Neural cell (in vitro differentiated cells): ENCODE results near the gene TRAPPC5.

ENCODE experiments used
- EP300 ChIP-seq: fragments of 450-650 bp; conservative IDR thresholded peaks from 2 replicates; pipeline ENCODE4 v1.6.1; 2014; ENCODE audit warnings: antibody characterized with exemption, mild to moderate bottlenecking, moderate library complexity; ENCODE audit not compliant: poor library complexity, severe bottlenecking
- EZH2 ChIP-seq: fragments of 200-600, 300-800 bp; shearing (Covaris generic), sonication (generic); IDR thresholded peaks from 2 replicates; pipeline ENCODE4 v1.6.1; 2014; ENCODE audit warnings: antibody characterized with exemption, low read length, borderline replicate concordance, mild to moderate bottlenecking; ENCODE audit not compliant: insufficient read depth, poor library complexity, severe bottlenecking
- POLR2AphosphoS5 ChIP-seq: IDR thresholded peaks from 2 replicates; pipeline ENCODE4 v1.6.1; 2012
- RAD21 ChIP-seq: fragments of 450-650 bp; conservative IDR thresholded peaks from 2 replicates; pipeline ENCODE4 v1.6.1; 2014; ENCODE audit warnings: antibody characterized with exemption, mild to moderate bottlenecking, moderate library complexity
- SMC3 ChIP-seq: fragments of 450-650 bp; conservative IDR thresholded peaks from 2 replicates; pipeline ENCODE4 v1.6.1; 2014; ENCODE audit warnings: antibody characterized with exemption, mild to moderate bottlenecking, moderate library complexity; ENCODE audit not compliant: poor library complexity
- TAF1 ChIP-seq: IDR thresholded peaks from 2 replicates; pipeline ENCODE4 v1.6.1; 2012; ENCODE audit warnings: low read depth
- TF ChIP-seq, protein P1 (sequence below): fragments of 450-650 bp; IDR thresholded peaks from 2 replicates; pipeline ENCODE4 v1.5.1; 2014; ENCODE audit warnings: antibody characterized with exemption, mild to moderate bottlenecking, moderate library complexity; ENCODE audit not compliant: poor library complexity, severe bottlenecking
- TF ChIP-seq, protein P2 (sequence below): IDR thresholded peaks from 2 replicates; pipeline ENCODE4 v1.6.1; 2012; ENCODE audit warnings: borderline replicate concordance

DNA sequence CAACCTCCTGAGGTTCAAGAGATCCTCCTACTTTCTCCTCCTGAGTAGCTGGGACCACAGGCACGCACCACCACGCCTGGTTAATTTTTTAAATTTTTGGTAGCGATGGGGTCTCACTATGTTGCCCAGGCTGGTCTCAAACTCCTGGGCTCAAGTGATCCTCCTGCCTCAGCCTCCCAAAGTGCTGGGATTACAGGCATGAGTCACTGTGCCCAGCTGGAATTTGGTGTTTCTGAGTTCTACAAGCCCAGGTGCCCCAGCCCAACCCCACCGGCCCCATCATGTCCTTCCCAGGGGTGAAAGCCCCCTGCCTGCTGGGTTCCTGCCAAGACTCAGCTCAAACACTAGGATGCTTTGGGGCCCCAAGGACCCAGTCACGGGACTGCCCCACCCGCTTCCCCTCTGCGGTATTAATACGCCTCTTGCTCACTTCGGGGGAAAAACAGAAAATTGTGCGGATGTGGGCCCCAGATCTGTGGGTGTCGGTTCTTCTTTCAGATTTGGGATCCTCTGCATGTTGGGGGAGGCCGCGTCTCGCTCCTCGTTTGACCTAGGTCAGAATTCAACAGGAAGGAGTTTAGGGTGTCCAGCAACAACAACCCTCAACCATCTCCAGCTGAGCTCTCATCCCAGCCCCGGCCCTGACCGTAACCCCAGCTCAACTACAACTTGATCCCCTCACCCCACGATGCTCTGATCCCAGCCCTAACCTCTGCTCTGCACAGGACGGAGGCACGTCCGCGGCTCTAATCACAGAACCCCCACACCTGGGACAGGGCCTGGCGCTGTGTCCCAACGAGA is 25.0 kb downstream of the TRAPPC5 start:
- TF ChIP-seq RAD21 (no peak), SMC3 (no peak), POLR2AphosphoS5 (no peak), EZH2 (no peak), TAF1 (no peak), EP300 (no peak)
- TF ChIP-seq, protein P1, sequence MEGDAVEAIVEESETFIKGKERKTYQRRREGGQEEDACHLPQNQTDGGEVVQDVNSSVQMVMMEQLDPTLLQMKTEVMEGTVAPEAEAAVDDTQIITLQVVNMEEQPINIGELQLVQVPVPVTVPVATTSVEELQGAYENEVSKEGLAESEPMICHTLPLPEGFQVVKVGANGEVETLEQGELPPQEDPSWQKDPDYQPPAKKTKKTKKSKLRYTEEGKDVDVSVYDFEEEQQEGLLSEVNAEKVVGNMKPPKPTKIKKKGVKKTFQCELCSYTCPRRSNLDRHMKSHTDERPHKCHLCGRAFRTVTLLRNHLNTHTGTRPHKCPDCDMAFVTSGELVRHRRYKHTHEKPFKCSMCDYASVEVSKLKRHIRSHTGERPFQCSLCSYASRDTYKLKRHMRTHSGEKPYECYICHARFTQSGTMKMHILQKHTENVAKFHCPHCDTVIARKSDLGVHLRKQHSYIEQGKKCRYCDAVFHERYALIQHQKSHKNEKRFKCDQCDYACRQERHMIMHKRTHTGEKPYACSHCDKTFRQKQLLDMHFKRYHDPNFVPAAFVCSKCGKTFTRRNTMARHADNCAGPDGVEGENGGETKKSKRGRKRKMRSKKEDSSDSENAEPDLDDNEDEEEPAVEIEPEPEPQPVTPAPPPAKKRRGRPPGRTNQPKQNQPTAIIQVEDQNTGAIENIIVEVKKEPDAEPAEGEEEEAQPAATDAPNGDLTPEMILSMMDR: no peak
- TF ChIP-seq, protein P2, sequence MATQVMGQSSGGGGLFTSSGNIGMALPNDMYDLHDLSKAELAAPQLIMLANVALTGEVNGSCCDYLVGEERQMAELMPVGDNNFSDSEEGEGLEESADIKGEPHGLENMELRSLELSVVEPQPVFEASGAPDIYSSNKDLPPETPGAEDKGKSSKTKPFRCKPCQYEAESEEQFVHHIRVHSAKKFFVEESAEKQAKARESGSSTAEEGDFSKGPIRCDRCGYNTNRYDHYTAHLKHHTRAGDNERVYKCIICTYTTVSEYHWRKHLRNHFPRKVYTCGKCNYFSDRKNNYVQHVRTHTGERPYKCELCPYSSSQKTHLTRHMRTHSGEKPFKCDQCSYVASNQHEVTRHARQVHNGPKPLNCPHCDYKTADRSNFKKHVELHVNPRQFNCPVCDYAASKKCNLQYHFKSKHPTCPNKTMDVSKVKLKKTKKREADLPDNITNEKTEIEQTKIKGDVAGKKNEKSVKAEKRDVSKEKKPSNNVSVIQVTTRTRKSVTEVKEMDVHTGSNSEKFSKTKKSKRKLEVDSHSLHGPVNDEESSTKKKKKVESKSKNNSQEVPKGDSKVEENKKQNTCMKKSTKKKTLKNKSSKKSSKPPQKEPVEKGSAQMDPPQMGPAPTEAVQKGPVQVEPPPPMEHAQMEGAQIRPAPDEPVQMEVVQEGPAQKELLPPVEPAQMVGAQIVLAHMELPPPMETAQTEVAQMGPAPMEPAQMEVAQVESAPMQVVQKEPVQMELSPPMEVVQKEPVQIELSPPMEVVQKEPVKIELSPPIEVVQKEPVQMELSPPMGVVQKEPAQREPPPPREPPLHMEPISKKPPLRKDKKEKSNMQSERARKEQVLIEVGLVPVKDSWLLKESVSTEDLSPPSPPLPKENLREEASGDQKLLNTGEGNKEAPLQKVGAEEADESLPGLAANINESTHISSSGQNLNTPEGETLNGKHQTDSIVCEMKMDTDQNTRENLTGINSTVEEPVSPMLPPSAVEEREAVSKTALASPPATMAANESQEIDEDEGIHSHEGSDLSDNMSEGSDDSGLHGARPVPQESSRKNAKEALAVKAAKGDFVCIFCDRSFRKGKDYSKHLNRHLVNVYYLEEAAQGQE: no peak
